ENCODE measurements around the gene RCOR1. TPM values are rescaled to one million over a fixed set of nuclear protein-coding genes. Genes with fewer than 3 reads are reported as not detected.

The RCOR1 gene
- total RNA-seq, 1 donor from 2014 or later = 52.8 TPM

DNA sequence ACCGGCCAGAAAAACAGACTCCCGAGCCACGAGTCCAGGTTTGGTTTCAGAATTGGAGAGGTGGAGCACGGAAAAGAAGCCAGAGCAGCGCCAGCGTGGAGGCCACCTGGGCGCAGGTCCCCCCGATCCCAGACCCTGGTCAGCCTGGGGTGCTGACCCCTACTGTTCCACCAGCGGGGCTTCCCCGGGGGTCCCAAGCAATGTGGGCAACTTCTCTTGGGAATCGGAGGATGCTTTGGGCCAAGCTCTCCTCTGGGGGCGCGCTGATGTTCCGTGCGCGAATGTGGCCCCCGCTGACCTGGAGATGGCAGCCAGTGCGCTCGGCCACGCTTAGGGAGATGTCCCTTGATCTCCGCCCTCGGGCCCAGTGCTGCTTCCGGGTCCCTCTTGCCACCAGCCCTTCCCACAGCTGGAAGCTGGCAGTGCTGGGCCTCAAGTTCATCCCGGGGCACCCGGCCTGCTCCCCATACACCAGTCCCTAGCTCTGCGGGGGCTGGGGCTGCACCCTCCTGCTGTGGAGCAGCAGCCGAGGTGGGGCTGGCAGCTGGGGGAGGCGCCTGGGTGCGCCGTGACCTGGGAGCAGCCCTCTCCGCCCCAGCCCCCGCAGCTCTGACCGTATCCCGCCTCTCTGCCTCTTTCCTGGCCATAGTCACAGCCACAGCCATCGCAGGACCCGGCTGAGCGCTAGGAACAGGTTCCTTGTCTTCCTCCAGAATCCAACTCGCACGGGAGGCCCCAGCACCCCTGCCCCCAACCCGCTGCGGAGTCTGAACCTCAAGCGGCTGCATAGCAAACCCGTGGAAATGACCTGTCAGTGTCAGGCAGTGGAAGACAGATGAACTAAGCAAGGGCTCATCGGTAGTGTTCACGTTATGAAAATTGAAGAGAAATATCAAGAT, 91.2 kb downstream of the RCOR1 start:
- ATAC-seq = peak; percentile 27

DNA sequence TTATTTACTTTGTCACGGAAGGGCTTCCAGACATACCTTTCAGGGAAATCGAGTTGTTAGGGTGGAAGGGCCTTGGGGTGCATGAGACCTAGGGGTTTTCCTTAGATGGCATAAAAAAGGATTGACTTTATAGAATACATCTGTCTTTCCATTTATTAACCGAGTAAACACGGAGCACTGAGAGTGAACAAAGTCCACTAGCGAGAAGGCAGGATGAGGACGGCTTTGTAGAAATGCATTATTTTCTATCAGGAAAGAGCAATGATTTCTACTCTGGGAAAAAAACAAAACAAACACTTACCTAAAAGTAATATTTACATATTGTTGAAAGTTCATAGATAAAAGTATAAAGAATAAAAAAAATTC, 91.8 kb downstream of the RCOR1 start:
- ATAC-seq = no peak

DNA sequence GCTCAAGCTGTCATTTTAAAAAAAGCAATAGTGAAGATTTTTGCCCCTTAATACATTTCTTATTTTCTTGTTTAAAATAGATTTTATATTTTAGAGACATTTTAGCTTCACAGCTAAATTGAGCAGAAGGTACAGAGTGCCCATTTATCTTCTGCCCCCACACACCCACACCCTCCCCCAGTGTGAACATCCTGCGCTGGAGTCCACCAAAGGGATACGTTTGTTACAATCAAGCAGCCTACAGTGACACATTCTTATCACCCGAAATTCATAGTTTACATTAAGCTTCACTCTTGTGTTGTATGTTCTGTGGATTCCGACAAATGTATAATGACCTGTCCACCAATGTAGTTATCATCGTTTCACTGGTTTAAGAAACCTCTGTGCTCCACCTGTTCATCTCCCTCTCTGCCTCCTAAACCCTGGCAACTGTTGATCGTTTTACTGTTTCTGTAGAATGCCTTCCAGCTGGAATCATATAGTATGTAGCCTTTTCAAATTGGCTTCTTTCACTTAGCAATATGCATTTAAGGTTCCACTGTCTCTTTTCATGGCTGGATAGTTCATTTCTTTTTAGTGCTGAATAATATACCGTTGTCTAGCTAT, 93.8 kb downstream of the RCOR1 start:
- ATAC-seq = no peak

DNA sequence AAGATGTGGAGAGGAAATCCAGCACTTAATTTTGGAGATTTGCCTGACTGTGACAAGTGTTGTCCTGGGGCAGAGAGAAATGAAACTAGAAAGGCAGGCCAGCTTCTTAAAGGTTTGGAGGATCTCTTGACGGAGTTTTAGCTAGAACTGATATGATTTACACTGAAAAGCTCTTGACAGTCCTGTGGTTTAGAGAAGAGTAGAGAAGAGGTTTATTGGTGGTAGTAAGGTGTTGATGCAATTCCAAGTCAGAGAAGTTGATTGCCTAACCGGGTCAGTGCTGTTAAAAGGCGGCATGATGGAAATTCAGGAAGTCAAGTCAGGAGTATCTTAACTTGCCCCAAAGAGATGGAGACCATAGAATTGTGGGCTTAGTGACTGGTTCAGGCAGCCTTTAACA, 95.8 kb downstream of the RCOR1 start:
- no peak for ATAC-seq

DNA sequence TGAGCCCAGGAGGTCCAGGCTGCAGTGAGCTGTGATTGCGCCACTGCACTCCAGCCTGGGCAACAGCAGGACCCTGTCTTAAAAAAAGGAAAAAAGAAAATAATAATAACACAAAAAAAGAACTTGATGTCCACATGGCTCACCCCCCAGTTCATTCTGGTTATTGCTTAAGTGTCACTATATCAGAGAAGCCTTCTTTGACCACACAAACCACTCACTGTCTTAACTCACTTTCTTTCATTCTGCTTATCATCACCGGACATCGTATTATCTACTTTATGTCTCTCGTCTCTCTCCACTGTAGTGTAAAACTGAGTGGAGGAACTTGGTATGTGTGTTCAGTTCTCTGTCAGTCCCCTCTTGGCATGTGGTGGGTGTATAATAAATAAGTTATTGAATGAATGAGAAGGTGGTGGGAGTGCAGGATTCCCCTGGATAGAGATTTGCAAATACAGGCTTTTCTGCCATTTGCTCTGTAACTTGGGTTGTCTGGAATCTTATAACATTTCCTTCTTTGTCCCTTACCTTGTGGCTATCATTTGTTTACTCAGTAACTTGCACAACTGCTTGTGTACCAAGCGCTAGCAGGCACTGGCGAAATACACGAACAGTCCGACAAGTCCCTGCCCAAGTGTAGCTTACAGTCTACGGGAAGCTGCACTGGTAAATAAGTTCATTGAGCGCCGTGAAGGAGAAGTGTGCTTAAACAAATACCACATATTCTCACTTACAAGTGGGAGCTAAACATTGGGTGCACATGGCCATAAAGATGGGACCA, 98.2 kb downstream of the RCOR1 start:
- no peak for ATAC-seq

DNA sequence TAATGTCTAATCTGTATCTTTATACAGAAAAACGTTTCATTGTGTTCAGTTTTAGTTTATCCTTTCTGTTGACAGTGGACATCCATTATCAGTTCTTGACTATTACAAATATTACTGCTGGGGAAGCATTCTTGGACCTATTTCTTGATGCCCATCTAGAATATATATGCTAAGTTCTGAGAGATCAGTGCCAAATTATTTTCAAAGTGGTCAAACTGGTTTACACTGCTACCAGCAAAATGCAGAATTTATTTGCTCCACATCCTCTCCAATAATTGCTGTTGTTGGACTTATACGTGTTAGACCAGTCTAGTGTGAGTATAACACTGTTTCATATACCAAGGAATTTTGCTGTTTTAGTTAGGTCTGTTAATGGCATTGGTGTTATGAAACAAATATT, 99.3 kb downstream of the RCOR1 start:
- ATAC-seq = peak; percentile 53

DNA sequence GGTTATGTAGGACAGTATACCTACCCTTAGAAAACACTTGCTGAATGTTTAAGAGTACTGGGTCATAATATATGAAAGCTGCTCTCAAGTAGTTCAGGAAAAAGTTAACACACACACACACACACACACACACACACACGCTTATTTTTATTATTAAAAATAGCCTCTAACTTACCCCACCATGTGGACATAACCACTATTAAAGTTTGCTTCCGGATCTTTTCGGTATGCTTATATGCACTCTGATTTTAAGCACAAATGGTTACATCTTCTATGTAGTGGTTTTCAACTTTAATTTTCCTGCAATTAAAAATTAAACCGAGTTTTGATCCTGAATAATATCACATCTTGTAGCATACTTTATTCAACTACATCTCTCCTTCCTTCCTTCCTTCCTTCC, 99.9 kb downstream of the RCOR1 start:
- ATAC-seq = no peak

DNA sequence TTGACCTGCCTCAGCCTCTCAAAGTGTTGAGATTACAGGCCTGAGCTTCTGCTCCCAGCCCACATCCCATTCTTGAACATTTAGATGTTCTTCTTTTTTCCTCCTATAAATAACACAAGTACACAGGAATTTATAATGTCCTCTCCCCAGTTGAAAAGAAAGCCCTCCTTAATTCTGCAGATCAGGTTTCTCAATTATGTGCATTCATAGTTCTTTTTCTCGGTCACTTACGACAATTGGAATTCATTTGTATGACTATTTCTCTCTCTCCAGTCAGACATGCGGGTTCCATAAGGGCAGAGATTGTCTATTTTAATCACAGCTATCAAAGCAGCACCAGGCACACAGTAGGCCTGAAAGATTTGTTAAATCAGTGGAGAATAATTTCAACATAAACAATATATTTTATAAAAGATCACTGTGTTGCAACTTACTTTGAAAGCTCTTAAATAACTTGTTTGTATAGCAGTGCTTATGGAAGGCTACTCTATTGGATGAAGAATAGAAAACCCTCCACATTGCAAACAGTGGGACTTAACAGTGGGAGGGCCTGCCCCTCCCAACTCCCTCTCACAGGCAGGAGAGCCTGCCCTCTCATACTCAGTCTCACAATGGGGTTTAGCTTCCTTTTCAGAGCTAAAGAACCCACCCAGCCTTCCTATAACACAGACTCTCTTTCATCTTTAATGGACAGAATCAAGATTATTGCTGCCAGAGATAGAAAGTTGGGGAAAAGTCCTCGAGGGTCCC, 100.7 kb downstream of the RCOR1 start:
- ATAC-seq = no peak

DNA sequence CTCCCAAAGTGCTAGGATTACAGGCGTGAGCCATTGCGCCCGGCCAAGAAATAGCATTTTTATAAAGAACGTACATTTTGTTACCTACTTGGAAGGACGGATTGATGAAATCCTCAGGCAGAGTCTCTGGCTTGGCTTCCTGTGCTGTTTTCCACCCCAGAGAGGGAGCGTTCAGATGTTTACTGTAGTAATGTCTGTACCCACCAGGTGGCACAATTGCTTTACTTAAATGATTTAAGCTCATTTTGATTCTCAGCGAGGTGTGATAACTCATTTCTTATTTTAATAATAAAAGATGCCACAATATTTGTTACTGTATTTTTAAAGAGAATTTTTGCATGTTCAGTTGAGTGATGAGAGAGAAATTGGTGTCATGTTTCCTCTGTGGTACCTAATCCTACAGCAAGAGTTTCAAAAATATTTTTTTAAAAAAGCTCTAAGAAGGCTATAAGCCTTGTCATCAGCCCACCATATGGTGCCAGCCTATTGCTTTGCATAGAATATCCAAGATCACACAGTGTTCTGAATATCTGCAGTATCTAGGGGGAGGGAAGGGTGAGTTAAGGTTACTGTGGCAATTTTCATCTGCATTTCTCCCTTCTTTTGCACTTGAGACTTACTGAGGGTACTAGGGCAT, 102.2 kb downstream of the RCOR1 start:
- peak; percentile 68 for ATAC-seq

DNA sequence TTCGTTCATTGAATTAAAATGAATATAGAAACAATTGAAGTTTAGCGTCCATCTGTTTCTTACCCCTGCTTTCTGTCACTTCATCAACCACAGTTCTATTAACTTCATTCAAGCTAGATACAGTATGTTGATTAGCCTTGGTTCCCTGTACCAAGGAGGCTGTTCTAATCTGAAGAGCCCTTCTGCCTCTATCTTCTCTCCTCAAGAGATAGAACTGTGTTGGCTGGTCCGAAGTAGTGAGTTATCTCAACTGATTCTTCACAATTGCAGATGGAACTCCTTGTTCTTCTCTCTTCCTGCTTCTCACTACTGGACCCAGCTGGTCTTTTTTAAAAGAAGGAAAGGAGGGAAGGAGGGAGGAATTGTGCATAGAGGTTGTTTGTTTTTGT, 102.7 kb downstream of the RCOR1 start:
- ATAC-seq = no peak

DNA sequence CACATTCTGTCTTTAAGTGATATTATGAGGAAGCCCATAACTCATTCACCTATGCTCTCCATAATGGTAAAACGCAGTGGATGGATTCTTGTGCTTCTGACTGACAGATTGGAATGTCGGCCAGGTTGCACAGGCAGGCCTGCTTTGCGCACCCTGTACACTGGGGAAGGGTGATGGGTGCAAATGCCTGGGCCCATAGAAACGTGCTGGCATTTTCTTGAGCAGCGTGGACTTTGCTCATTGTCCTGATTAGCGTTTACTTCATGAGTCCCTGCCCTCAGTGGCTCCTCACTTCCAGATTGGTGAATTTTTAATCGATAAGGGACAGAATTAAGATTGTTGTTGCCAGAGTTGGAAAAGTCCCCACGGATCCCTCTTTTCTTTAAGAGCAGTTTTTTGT, 103.9 kb downstream of the RCOR1 start:
- no peak for ATAC-seq

DNA sequence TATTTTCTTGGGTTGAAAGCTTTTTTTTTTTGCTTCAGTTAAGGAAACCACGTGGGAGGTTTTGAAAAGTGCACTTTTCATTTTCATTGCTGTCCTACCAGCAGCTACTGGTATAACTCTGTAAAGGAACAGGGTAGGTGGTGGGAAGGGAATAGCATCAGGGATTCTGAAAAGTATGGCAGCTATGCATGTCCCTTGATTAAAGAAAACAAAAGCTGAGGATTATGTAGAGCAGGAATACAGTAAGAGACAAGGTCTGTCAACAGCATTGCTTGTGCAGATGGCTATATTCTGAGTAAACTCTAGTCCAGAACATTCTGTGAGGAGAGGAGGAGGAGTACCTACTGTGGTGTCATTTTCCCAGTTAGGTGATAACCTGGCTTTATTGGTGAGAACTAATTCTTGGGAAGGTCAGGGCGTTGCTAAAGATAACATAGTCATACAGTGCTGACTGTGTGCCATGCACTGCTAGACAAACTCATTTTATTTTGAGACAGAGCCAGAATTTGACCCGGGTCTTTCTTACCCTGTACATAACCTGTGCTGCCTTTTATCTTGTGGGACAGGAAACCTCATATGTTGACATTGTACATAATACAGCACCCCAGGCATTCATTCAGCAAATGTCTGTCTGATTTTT, 104.5 kb downstream of the RCOR1 start:
- ATAC-seq = peak; percentile 9

DNA sequence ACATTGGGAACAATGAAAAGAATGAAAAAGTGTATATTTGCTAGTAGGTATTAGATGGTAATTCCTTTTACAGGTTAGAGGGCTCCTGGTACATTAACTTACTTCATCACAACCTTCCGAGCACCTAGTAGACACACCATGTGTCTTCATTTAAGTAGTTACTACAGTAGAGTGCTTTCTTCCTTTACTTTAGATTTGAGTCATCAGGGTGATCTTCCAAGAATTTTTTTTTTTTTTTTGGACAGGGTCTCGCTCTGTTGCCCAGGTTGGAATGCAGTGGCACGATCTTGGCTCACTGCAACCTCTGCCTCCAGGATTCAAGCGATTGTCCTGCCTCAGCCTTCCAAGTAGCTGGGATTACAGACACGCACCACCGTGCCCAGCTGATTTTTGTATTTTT, 105.1 kb downstream of the RCOR1 start:
- ATAC-seq = no peak

DNA sequence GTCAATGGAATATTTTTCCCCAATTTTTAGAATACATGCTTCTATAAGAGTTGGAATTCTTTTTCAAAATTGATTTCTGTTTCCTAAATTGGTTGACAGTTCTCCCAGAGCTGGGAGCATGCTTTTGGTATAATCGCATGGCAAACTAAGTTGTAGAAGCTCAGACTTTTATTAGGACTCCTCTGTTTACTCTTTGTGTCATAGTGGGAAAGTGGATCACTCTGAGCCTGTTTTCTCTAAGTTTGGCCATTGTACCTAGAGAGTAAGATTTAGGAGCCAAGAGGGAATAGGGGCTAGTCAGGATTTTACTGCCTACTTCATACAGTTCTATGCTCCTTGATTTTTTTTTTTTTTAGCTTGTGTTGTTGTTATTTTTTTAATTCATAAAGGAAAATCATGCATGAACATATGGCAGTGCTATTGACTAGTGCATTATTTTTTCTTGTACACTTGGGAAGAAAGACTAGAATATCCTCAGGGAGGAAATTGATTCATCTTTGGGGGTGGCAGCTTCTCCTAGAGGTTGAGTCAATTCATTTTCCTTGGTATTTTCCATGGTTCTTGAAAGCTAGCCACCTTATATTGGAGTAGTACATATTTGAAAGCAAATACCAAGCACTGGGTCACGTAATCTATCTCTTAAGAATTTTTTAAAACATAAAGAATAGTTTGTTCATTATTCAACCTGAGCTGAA, 107.1 kb downstream of the RCOR1 start:
- no peak for ATAC-seq

DNA sequence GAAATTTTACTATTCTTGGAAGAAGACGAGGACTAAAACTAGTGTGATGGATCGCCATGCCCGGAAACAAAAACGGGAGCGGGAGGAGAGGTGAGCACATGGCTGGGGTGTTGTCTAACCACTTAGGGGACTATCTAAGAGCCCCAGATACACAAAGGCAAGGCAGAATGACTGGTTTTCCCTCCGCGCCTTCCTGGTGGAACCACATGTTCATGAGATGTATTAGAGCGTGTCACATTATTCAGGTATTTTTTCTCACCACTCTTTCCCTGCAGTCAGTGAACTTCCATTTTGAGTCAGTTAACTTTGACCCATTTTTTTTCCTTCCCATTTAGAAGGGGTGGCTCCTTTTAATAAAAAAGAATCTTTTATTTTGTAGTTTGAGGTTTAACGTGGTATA, 116.0 kb downstream of the RCOR1 start:
- peak; percentile 89 for ATAC-seq

DNA sequence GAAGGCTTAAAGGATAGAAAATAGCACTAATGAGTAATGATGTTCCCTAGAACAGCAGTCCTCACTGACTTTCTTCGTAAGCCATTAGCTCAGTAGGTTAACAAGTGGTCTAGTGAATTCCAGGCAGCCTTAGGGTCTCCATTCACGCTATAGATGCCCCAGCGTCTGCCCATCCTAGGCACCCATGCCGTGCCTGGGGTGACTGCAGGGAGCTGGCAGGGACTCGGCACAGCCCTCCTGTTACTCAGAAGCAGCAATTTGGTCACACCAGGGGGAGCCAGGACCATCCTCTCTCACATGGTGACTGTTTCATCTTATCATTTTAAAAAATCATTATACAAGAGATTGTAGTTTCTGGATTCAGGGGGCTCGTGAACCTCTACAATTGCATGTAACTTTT, 118.8 kb downstream of the RCOR1 start:
- ATAC-seq = no peak

DNA sequence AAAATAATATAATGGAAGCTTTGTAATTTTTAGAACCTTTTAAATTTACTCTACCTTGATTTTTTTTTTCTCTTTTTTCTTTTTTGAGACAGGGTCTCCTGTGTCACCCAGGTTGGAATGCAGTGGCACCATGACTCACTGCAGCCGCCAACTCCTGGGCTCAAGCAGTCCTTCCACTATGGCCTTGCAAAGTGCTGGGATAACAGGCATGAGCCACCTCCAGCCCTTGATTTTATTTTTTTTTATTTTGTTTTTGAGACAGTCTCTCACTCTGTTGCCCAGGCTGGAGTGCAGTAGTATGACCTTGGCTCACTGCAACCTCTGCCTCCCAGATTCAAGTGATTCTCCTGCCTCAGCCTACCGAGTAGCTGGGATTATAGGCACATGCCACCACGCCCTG, 119.5 kb downstream of the RCOR1 start:
- ATAC-seq = no peak

DNA sequence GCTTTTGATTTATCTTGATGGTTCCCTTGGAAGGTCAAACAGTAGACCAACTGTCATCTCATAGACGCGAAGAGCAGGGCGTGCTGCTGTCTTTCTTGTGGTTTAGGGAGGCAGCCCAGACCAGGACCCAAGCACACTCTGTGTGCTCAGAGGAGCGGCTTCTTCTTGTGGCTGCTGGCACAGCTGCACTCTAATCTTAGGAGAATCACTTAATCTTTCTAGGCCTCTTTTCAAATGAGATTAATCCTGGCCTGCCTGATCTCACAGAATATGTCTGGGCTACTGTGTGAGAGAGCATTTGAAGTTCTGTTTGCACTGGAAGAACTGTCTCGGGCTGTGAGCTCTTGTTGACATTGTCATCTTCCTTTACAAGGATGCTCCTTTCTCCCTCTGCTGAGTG, 124.8 kb downstream of the RCOR1 start:
- no peak for ATAC-seq

DNA sequence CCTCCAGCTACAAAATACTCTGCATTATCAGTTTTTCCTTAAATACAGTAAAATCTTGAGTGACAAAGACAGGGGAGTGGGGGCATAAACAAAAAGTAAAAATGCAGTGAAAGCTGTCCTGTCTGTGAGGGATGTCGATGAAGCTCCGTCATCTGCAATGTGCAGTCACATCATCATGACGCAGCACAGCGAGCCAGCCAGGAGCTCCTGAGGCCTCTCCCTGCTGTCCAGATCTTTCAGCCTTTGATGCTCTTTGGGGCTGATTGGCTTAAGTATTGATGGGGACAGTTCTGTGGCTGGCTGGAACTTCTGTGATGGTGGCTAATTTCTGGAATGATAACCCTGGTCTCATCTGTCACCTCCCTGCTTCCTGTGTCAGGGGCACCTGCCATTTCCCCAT, 130.2 kb downstream of the RCOR1 start:
- ATAC-seq = no peak

DNA sequence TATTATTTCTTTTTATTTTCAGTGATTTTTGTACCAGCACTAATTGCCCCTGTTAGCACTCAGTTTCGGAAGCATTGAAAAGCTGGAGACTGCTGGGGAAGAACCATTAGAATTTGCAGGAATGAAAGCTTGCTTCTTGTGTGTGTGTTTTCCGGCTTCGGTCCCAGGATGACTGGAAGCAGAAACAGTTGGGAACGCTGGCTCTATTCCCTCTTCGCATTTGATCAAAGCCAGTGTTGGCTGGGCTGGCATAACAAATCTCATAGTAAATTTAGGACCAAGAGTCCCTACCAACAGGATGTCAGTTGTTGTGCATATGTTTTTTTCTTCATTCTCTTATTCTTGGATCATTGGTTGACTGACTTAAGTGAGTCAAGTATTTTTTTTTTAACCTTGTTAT, 131.2 kb downstream of the RCOR1 start:
- no peak for ATAC-seq
